Keratinocyte (primary cell): ENCODE measurements around the gene SFMBT2.

Experiments
- CTCF ChIP-seq, 3 experiments: IDR thresholded peaks in 1 of 3; conservative IDR thresholded peaks in 1 of 3; optimal IDR thresholded peaks in 1 of 3; 2 replicates in 2 of 3; 3 replicates in 1 of 3; pipeline versions ENCODE3 to v1.5.1; 2011; ENCODE audit warnings: low read length in 3 of 3, mild to moderate bottlenecking in 3 of 3, moderate library complexity in 2 of 3, control low read depth in 1 of 3, inconsistent platforms in 1 of 3; ENCODE audit not compliant: insufficient read depth in 2 of 3; ENCODE audit errors: extremely low read depth in 1 of 3
- EZH2 ChIP-seq: IDR thresholded peaks from one replicate; pipeline ENCODE4 v1.6.1; 2012; ENCODE audit warnings: inconsistent platforms, mild to moderate bottlenecking, low read length, moderate library complexity

- TF ChIP-seq CTCF (optimal IDR thresholded peaks at IDR 0.05 in 1 of 3, IDR thresholded peaks at IDR 0.05 in 1 of 3, conservative IDR thresholded peaks at IDR 0.05 in 1 of 3; ENCODE audit: extremely low read depth in 1 of 3, insufficient read depth in 2 of 3, low read length in 3 of 3) (no peak), EZH2 (no peak)
Measured at GRCh38 chr10:7231509-7232414, 179.1 kb downstream of the SFMBT2 start.
